Measurements from ENCODE around the gene BHLHA9.

Gene BHLHA9

DNA sequence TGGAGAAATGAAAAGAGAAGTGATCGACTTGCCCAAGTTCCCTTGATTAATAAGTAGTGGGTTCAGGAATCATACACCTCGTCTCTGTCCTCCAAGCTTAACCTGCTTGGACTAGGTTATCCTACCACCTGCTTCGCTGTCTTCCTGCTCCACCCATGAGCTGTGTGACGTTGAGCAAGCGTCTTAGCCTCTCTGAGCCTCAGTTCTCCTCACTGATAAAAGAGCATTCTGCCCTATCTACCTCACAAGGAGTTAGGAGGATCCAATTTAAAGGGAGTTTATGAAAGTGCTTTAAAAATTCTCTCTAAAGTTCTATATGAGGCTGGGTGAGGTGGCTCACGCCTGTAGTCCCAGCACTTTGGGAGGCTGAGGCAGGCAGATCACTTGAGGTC is 9.5 kb upstream of the BHLHA9 start:
- no peak overlapping the region for H3K14ac ChIP-seq (ENCODE audit: low read length in 2 of 2)
- no peak overlapping the region for H2AFZ ChIP-seq (ENCODE audit: low read depth, low read length)
- peaks cover 0 to 6% of the 10 kb centered on the region in 2 experiments for H3K27me3 ChIP-seq (ENCODE audit: control insufficient read depth in 1 of 2, insufficient read depth in 1 of 2, low read length in 2 of 2)
- no peak overlapping the region for H3K18ac ChIP-seq (ENCODE audit: low read depth in 1 of 2, low read length in 2 of 2)
- H4K8ac ChIP-seq (ENCODE audit: low read length): no peak overlapping the region
- no peak overlapping the region for H3K4me2 ChIP-seq (ENCODE audit: low read length, poor library complexity, severe bottlenecking)
- H3K4me3 ChIP-seq (ENCODE audit: insufficient read depth in 1 of 2, low read depth in 1 of 2, low read length in 2 of 2): no peak overlapping the region
- no peak overlapping the region for H3K9ac ChIP-seq (ENCODE audit: low read length)
- no peak overlapping the region for H4K91ac ChIP-seq (ENCODE audit: low read length)
- 89% methylated on average over 3 of the region's 6 CpGs for WGBS
- no peaks in the 10 kb centered on the region for H3K9me3 ChIP-seq (ENCODE audit: control insufficient read depth, low read length)
- no peak overlapping the region for H3K23ac ChIP-seq (ENCODE audit: low read length in 2 of 2)
- H3K27ac ChIP-seq (ENCODE audit: low read length, poor library complexity, severe bottlenecking): no peak overlapping the region
- peaks cover 7% of the 10 kb centered on the region for H3K4me1 ChIP-seq (ENCODE audit: control insufficient read depth, insufficient read depth, low read depth, low read length)
- H3K79me1 ChIP-seq (replicated peaks; ENCODE audit: low read length, poor library complexity, severe bottlenecking): no peaks in the 10 kb centered on the region
- no peak overlapping the region for H2BK120ac ChIP-seq (ENCODE audit: low read depth, low read length)
- H2BK15ac ChIP-seq (ENCODE audit: low read depth, poor library complexity, severe bottlenecking): no peak overlapping the region
- H3K4ac ChIP-seq (ENCODE audit: low read depth in 1 of 2, low read length in 2 of 2): no peak overlapping the region
- no peaks in the 10 kb centered on the region for H3K36me3 ChIP-seq (ENCODE audit: control insufficient read depth in 1 of 2, insufficient read depth in 2 of 2, low read depth in 1 of 2, low read length in 2 of 2)
- H2BK5ac ChIP-seq (ENCODE audit: low read depth, low read length, poor library complexity, severe bottlenecking): no peak overlapping the region
- H2BK12ac ChIP-seq (ENCODE audit: low read length in 2 of 2): no peak overlapping the region
- no peak for DNase-seq
- H2AK5ac ChIP-seq (ENCODE audit: low read length, severe bottlenecking): no peak overlapping the region

GRCh38 chr17:1264196-1264595 is 6.0 kb upstream of the BHLHA9 start:
- peaks cover 10% of the 10 kb centered on the region for H3K4me1 ChIP-seq (ENCODE audit: control insufficient read depth, insufficient read depth, low read depth, low read length)
- WGBS: 62% methylated on average over 9 of the region's 9 CpGs
- H3K4ac ChIP-seq (ENCODE audit: low read depth in 1 of 2, low read length in 2 of 2): no peak overlapping the region
- H4K91ac ChIP-seq (ENCODE audit: low read length): no peak overlapping the region
- H3K27ac ChIP-seq (ENCODE audit: low read length, poor library complexity, severe bottlenecking): no peak overlapping the region
- H3K4me2 ChIP-seq (ENCODE audit: low read length, poor library complexity, severe bottlenecking): no peak overlapping the region
- H2BK15ac ChIP-seq (ENCODE audit: low read depth, poor library complexity, severe bottlenecking): no peak overlapping the region
- H2BK12ac ChIP-seq (ENCODE audit: low read length in 2 of 2): no peak overlapping the region
- H3K4me3 ChIP-seq (ENCODE audit: insufficient read depth in 1 of 2, low read depth in 1 of 2, low read length in 2 of 2): no peak overlapping the region
- H3K9me3 ChIP-seq (ENCODE audit: control insufficient read depth, low read length): no peaks in the 10 kb centered on the region
- no peak overlapping the region for H2AK5ac ChIP-seq (ENCODE audit: low read length, severe bottlenecking)
- H3K27me3 ChIP-seq (ENCODE audit: control insufficient read depth in 1 of 2, insufficient read depth in 1 of 2, low read length in 2 of 2): peaks cover 0 to 3% of the 10 kb centered on the region in 2 experiments
- no peak for DNase-seq
- H3K9ac ChIP-seq (ENCODE audit: low read length): no peak overlapping the region
- H2BK120ac ChIP-seq (ENCODE audit: low read depth, low read length): no peak overlapping the region
- no peak overlapping the region for H2AFZ ChIP-seq (ENCODE audit: low read depth, low read length)
- no peak overlapping the region for H3K18ac ChIP-seq (ENCODE audit: low read depth in 1 of 2, low read length in 2 of 2)
- H2BK5ac ChIP-seq (ENCODE audit: low read depth, low read length, poor library complexity, severe bottlenecking): no peak overlapping the region
- H3K14ac ChIP-seq (ENCODE audit: low read length in 2 of 2): no peak overlapping the region
- H3K23ac ChIP-seq (ENCODE audit: low read length in 2 of 2): no peak overlapping the region
- no peaks in the 10 kb centered on the region for H3K79me1 ChIP-seq (replicated peaks; ENCODE audit: low read length, poor library complexity, severe bottlenecking)
- H3K36me3 ChIP-seq (ENCODE audit: control insufficient read depth in 1 of 2, insufficient read depth in 2 of 2, low read depth in 1 of 2, low read length in 2 of 2): no peaks in the 10 kb centered on the region
- H4K8ac ChIP-seq (ENCODE audit: low read length): peak overlapping the region; percentile 21

DNA sequence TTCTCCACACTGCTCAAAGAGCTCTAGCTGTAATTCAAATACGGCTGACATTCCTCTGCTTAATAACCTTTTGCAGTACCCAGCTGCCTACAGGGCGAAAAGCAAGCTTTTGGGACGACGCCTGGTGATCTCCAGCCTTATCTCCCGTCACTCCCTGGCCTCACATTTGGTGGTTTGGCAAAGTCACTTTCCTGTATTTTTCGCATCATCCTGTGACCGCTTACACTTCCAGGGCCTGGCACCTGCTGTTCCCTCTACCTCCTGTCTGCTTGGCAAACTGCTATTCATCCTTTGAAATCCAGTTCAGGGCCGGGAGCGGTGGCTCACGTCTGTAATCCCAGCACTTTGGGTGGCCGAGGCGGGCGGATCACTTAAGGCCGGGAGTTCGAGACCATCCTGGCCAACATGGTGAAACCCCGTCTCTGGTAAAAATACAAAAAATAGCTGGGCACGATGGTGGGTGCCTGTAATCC is 2.7 kb upstream of the BHLHA9 start:
- H2BK12ac ChIP-seq (ENCODE audit: low read length in 2 of 2): no peak overlapping the region
- 43% methylated on average over 17 of the region's 17 CpGs for WGBS
- no peak overlapping the region for H2BK15ac ChIP-seq (ENCODE audit: low read depth, poor library complexity, severe bottlenecking)

GRCh38 chr17:1271030-1271423 is 783 bp downstream of the BHLHA9 start:
- no peak overlapping the region for H3K18ac ChIP-seq (ENCODE audit: low read depth in 1 of 2, low read length in 2 of 2)
- no peaks in the 10 kb centered on the region for H3K79me1 ChIP-seq (replicated peaks; ENCODE audit: low read length, poor library complexity, severe bottlenecking)
- peaks cover 10% of the 10 kb centered on the region for H3K4me1 ChIP-seq (ENCODE audit: control insufficient read depth, insufficient read depth, low read depth, low read length)
- no peak overlapping the region for H2BK120ac ChIP-seq (ENCODE audit: low read depth, low read length)
- H3K4ac ChIP-seq (ENCODE audit: low read depth in 1 of 2, low read length in 2 of 2): no peak overlapping the region
- H3K27me3 ChIP-seq (ENCODE audit: control insufficient read depth in 1 of 2, insufficient read depth in 1 of 2, low read length in 2 of 2): peaks cover 19 to 51% of the 10 kb centered on the region in 2 experiments
- H3K4me3 ChIP-seq (ENCODE audit: insufficient read depth in 1 of 2, low read depth in 1 of 2, low read length in 2 of 2): no peak overlapping the region
- 86% methylated on average over 40 of the region's 42 CpGs for WGBS
- H3K23ac ChIP-seq (ENCODE audit: low read length in 2 of 2): no peak overlapping the region
- H2AFZ ChIP-seq (ENCODE audit: low read depth, low read length): no peak overlapping the region
- H2BK15ac ChIP-seq (ENCODE audit: low read depth, poor library complexity, severe bottlenecking): no peak overlapping the region
- no peaks in the 10 kb centered on the region for H3K36me3 ChIP-seq (ENCODE audit: control insufficient read depth in 1 of 2, insufficient read depth in 2 of 2, low read depth in 1 of 2, low read length in 2 of 2)
- H2AK5ac ChIP-seq (ENCODE audit: low read length, severe bottlenecking): no peak overlapping the region
- H3K27ac ChIP-seq (ENCODE audit: low read length, poor library complexity, severe bottlenecking): no peak overlapping the region
- DNase-seq: no peak
- H4K8ac ChIP-seq (ENCODE audit: low read length): no peak overlapping the region
- no peak overlapping the region for H2BK5ac ChIP-seq (ENCODE audit: low read depth, low read length, poor library complexity, severe bottlenecking)
- H3K9me3 ChIP-seq (ENCODE audit: control insufficient read depth, low read length): no peaks in the 10 kb centered on the region
- H4K91ac ChIP-seq (ENCODE audit: low read length): no peak overlapping the region
- no peak overlapping the region for H2BK12ac ChIP-seq (ENCODE audit: low read length in 2 of 2)
- H3K9ac ChIP-seq (ENCODE audit: low read length): no peak overlapping the region
- no peak overlapping the region for H3K4me2 ChIP-seq (ENCODE audit: low read length, poor library complexity, severe bottlenecking)
- H3K14ac ChIP-seq (ENCODE audit: low read length in 2 of 2): no peak overlapping the region

More for the DNA sequence above, 2.7 kb upstream of the BHLHA9 start:
- Histone ChIP-seq H3K9me3 (ENCODE audit: control insufficient read depth, low read length) (no peaks in the 10 kb centered on the region), H3K4me1 (ENCODE audit: control insufficient read depth, insufficient read depth, low read depth, low read length) (peaks cover 8% of the 10 kb centered on the region), H3K4me2 (ENCODE audit: low read length, poor library complexity, severe bottlenecking) (peak overlapping the region; percentile 72), H2BK5ac (ENCODE audit: low read depth, low read length, poor library complexity, severe bottlenecking) (no peak overlapping the region), H3K4me3 (ENCODE audit: insufficient read depth in 1 of 2, low read depth in 1 of 2, low read length in 2 of 2) (peak overlapping the region; percentile 71 to 84), H2AFZ (ENCODE audit: low read depth, low read length) (peak overlapping the region; percentile 74), H3K27me3 (ENCODE audit: control insufficient read depth in 1 of 2, insufficient read depth in 1 of 2, low read length in 2 of 2) (peaks cover 14 to 23% of the 10 kb centered on the region in 2 experiments), H4K91ac (ENCODE audit: low read length) (no peak overlapping the region), H3K4ac (ENCODE audit: low read depth in 1 of 2, low read length in 2 of 2) (no peak overlapping the region), H2AK5ac (ENCODE audit: low read length, severe bottlenecking) (no peak overlapping the region), H3K9ac (ENCODE audit: low read length) (peak overlapping the region; percentile 84), H3K18ac (ENCODE audit: low read depth in 1 of 2, low read length in 2 of 2) (peak overlapping the region in 1 of 2 experiments; percentile 88), H3K23ac (ENCODE audit: low read length in 2 of 2) (no peak overlapping the region), H3K36me3 (ENCODE audit: control insufficient read depth in 1 of 2, insufficient read depth in 2 of 2, low read depth in 1 of 2, low read length in 2 of 2) (no peaks in the 10 kb centered on the region), H3K14ac (ENCODE audit: low read length in 2 of 2) (no peak overlapping the region), H2BK120ac (ENCODE audit: low read depth, low read length) (no peak overlapping the region), H3K79me1 (replicated peaks; ENCODE audit: low read length, poor library complexity, severe bottlenecking) (no peaks in the 10 kb centered on the region), H4K8ac (ENCODE audit: low read length) (no peak overlapping the region), H3K27ac (ENCODE audit: low read length, poor library complexity, severe bottlenecking) (no peak overlapping the region)
- no peak for DNase-seq
